GM18498 (cell line): ENCODE data around the gene B3GALNT2.
"Not testable (repeated sequence)": the region's sequence is repeated elsewhere in the genome, so short reads cannot be mapped to it uniquely, and the experiment has no call there.

Experiments used
- ATAC-seq: cut with Tn5 transposase; IDR thresholded peaks from one replicate; pipeline ENCODE4 v1.9.1; 2021; ENCODE audit warnings: mild to moderate bottlenecking, moderate library complexity; ENCODE audit not compliant: unreplicated experiment

Gene B3GALNT2

GRCh38 chr1:235504494-235505222 is 406 bp upstream of the B3GALNT2 start:
- peak; percentile 82 for ATAC-seq

- peak; percentile 6 for ATAC-seq
Observed at GRCh38 chr1:235503403-235504121, 690 bp downstream of the B3GALNT2 start.

GRCh38 chr1:235502601-235503402 is 1.4 kb downstream of the B3GALNT2 start:
- ATAC-seq = no peak

GRCh38 chr1:235500971-235501540 is 3.2 kb downstream of the B3GALNT2 start:
- ATAC-seq = no peak

- ATAC-seq = no peak
Observed at GRCh38 chr1:235495551-235495950, 8.7 kb downstream of the B3GALNT2 start.

- no peak for ATAC-seq
Observed at GRCh38 chr1:235495030-235495429, 9.2 kb downstream of the B3GALNT2 start.

- ATAC-seq = no peak
Observed at GRCh38 chr1:235494531-235494930, 9.7 kb downstream of the B3GALNT2 start.

- ATAC-seq = no peak
Observed at GRCh38 chr1:235491644-235492043, 12.6 kb downstream of the B3GALNT2 start.

- ATAC-seq = no peak
Observed at GRCh38 chr1:235486321-235486720, 17.9 kb downstream of the B3GALNT2 start.

- no peak for ATAC-seq
Observed at GRCh38 chr1:235485558-235485957, 18.7 kb downstream of the B3GALNT2 start.

- ATAC-seq = no peak
Observed at GRCh38 chr1:235483090-235483489, 21.2 kb downstream of the B3GALNT2 start.

- ATAC-seq = no peak
Observed at GRCh38 chr1:235473806-235474205, 30.4 kb downstream of the B3GALNT2 start.

GRCh38 chr1:235470741-235471439 is 33.4 kb downstream of the B3GALNT2 start:
- ATAC-seq = no peak

GRCh38 chr1:235469897-235470296 is 34.4 kb downstream of the B3GALNT2 start:
- not testable (repeated sequence) for ATAC-seq

GRCh38 chr1:235468970-235469369 is 35.3 kb downstream of the B3GALNT2 start:
- ATAC-seq = no peak

- ATAC-seq = no peak
Observed at GRCh38 chr1:235468004-235468403, 36.2 kb downstream of the B3GALNT2 start.

- ATAC-seq = no peak
Observed at GRCh38 chr1:235465066-235465465, 39.2 kb downstream of the B3GALNT2 start.

- not testable (repeated sequence) for ATAC-seq
Observed at GRCh38 chr1:235462832-235463231, 41.4 kb downstream of the B3GALNT2 start.

GRCh38 chr1:235461954-235462353 is 42.3 kb downstream of the B3GALNT2 start:
- no peak for ATAC-seq

- ATAC-seq = no peak
Observed at GRCh38 chr1:235460770-235461169, 43.5 kb downstream of the B3GALNT2 start.

- ATAC-seq = not testable (repeated sequence)
Observed at GRCh38 chr1:235457856-235458255, 46.4 kb downstream of the B3GALNT2 start.
